Activated CD8-positive, alpha-beta memory T cell treated with anti-CD3 and anti-CD28 coated beads for 1 hour (primary cell): ENCODE data around the gene MRPL16.
"Not testable (repeated sequence)": the region's sequence is repeated elsewhere in the genome, so short reads cannot be mapped to it uniquely, and the experiment has no call there.

Experiments
- DNase-seq, 2 donors: peaks; one replicate each; pipeline ENCODE4 v3.0.0-alpha.2; 2020; ENCODE audit warnings: low read depth in 1 of 2; ENCODE audit errors: extremely low read depth in 1 of 2

Gene MRPL16

GRCh38 chr11:59810189-59810910 is at the start of gene MRPL16:
MRPL16 (minus strand) TSS chr11:59810778; CDS start chr11:59810658, 120 bp downstream.
- DNase-seq = peak; percentile 81 to 84

GRCh38 chr11:59859673-59860072 is 49.1 kb upstream of the MRPL16 start:
- DNase-seq = no peak

DNA sequence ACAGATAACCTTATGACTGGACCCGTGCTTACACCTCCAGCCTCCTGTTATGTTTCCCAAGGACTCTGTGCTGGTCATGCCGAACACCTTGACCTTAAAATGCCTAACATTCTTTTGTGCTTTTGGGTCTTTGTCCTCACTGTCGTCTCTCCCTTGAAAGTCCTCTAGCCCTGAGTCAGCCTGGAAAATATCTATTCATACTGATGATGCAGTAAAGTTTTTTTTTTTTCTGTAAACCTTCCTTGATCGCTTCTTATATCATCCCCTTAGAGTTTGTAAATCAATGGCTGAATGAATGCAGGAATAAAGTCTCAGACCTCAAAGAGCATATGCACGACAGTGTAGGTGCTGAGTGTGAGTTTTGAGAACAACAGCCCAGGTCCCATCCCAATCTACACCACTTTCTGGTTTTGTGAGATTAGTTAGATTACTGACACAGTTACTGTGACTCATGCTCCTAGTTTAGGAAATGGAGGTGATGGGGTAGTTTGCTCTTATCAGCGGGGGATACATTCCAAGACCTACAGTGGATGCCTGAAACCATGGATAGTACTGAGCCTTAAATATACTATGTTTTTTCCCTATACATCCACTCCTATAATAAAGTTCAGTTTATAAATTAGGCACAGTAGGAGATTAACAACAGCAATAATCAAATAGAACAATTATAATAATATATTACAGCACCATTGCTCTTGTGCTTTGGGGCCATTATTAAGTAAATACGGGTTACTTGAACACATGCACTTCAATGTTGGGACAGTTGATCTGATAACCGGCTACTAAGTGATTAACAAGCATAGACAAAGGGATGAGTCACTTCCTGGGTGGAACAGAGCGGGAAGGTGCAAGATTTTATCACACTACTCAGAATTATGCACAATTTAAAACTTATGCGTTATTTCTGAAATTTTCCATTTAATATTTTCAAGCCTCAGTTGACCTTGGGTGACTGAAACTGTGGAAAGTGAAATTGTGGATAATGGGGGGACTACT is 47.2 kb upstream of the MRPL16 start:
- no peak for DNase-seq

GRCh38 chr11:59854871-59855270 is 44.3 kb upstream of the MRPL16 start:
- no peak for DNase-seq

DNA sequence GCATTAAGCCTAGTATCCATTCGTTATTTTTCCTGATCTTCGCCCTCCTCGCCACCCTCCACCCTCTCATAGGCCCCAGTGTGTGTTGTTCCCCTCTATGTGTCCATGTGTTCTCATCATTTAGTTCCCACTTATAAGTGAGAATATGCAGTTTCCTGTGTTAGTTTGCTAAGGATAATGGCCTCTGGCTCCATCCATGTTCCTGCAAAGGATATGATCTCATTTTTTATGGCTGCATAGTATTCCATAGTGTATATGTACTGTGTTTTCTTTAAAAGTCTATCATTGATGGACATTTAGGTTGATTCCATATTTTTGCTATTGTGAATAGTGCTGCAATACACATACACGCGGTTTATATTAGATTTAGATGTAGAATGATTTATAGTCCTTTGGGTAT is 40.8 kb upstream of the MRPL16 start:
- not testable (repeated sequence) for DNase-seq

- not testable (repeated sequence) for DNase-seq
These were observed 39.0 kb upstream of the MRPL16 start for GRCh38 chr11:59849551-59849950.

GRCh38 chr11:59849129-59849528 is 38.6 kb upstream of the MRPL16 start:
- DNase-seq = no peak

- DNase-seq = not testable (repeated sequence)
These were observed 37.9 kb upstream of the MRPL16 start for GRCh38 chr11:59848439-59848838.

DNA sequence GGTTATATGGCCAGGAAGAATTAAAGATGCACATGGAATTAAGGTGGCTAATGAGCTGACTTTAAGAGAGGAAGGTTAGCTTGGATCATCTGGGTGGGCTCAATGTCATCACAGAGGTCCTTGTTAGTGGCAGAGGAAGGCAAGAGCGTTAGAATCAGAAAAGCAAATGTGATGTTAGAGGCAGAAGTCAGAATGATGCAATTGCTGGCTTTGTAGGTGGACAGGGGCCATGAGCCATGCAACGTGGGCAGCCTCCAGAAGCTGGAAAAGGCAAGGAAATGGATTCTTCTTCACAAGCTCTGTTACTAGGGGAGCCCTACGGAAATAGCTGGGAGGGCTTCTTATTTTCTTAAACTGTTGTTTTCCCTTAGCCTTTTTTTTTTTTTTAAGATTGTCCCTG is 37.0 kb upstream of the MRPL16 start:
- DNase-seq = no peak

GRCh38 chr11:59846556-59846955 is 36.0 kb upstream of the MRPL16 start:
- no peak for DNase-seq

- no peak for DNase-seq
These were observed 34.8 kb upstream of the MRPL16 start, which contains the start of gene CBLIF for GRCh38 chr11:59845399-59845798. CBLIF (minus strand) TSS chr11:59845499; CDS start chr11:59845453, 46 bp downstream.

- no peak for DNase-seq
These were observed 31.7 kb upstream of the MRPL16 start for GRCh38 chr11:59842316-59842715.

- no peak for DNase-seq
These were observed 30.9 kb upstream of the MRPL16 start for GRCh38 chr11:59841514-59841913.

DNA sequence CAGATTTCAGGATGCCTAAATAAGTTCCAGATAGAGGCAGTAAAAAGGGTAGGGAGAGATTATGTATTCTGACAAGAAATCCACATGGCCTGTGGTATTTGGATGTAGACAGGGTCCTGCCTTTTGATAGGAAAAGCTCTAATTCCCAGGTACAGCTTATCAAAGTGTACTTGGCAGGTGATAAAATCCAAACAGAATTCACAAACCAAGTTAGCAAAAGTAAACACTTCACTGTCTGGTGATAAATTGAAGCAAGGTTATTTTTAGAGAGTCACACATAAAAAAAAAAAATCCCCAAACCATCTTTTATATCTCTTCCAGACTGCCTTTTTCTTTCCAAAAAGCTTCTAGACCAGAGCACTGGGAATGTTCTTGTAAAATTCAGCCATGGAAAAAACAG is 29.0 kb upstream of the MRPL16 start:
- no peak for DNase-seq

- DNase-seq = no peak
These were observed 23.0 kb upstream of the MRPL16 start for GRCh38 chr11:59833602-59834001.

DNA sequence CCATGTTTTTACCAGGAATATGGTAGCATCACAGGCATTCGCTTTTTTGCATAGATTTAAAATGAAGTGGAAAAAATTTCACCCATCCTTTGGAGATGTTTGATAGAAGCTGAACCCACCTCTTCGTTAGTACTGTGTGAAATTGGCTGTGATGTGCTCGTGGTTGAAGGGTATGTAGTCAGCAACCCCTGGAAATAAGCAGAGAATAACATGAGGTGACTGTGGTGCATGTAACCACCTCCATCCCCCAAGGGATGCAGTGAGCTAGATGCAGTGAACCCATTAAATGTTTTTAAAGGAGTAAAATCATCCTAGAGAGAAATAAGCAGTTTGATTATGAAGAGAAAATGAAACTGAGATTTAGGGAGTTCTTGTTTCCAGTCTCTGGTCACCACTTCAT is 18.8 kb upstream of the MRPL16 start:
- DNase-seq = no peak

- no peak for DNase-seq
These were observed 12.5 kb upstream of the MRPL16 start for GRCh38 chr11:59822989-59823566.

- DNase-seq = no peak
These were observed 8.0 kb upstream of the MRPL16 start for GRCh38 chr11:59818572-59818971.

DNA sequence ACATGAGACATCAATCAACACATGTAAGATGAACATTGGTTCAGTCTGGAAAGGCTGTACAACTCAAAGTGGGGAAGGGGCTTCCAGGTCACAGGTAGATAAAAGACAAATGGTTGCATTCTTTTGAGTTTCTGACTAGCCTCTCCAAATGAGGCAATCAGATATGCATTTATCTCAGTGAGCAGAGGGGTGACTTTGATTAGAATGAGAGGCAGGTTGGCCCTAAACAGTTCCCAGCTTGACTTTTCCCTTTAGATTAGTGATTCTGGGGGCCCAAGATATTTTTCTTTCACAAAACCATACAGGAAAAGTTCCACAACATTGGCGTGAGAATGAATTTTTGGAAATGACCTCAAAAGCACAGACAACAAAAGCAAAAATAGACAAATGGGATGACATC is 5.9 kb upstream of the MRPL16 start:
- not testable (repeated sequence) for DNase-seq

- no peak for DNase-seq
These were observed 5.2 kb upstream of the MRPL16 start for GRCh38 chr11:59815754-59816153.

- DNase-seq = no peak
These were observed 3.4 kb upstream of the MRPL16 start for GRCh38 chr11:59814021-59814420.
